Activated CD4-positive, alpha-beta T cell treated with anti-CD3 and anti-CD28 coated beads for 4 hours (primary cell): ENCODE measurements around the gene TUBG1.
"Not testable (repeated sequence)": the region's sequence is repeated elsewhere in the genome, so short reads cannot be mapped to it uniquely, and the experiment has no call there.

ENCODE experiments used
- DNase-seq, 2 donors: peaks; one replicate each; pipeline ENCODE4 v3.0.0-alpha.2; 2020

Gene TUBG1

GRCh38 chr17:42579794-42580551 lies 29.5 kb upstream of the TUBG1 start:
- DNase-seq: no peak

GRCh38 chr17:42581744-42582270 lies 27.7 kb upstream of the TUBG1 start:
- DNase-seq: no peak

- DNase-seq: no peak
Measured at GRCh38 chr17:42584880-42585279, 24.6 kb upstream of the TUBG1 start.

GRCh38 chr17:42585353-42585752 lies 24.1 kb upstream of the TUBG1 start:
- no peak for DNase-seq

- no peak for DNase-seq
Measured at GRCh38 chr17:42586514-42587230, 22.8 kb upstream of the TUBG1 start.

- DNase-seq: no peak
Measured at GRCh38 chr17:42590886-42591285, 18.6 kb upstream of the TUBG1 start.

GRCh38 chr17:42591411-42591810 lies 18.1 kb upstream of the TUBG1 start:
- DNase-seq: no peak

- no peak for DNase-seq
Measured at GRCh38 chr17:42596386-42596785, 13.1 kb upstream of the TUBG1 start.

GRCh38 chr17:42598905-42599304 lies 10.6 kb upstream of the TUBG1 start:
- no peak for DNase-seq

GRCh38 chr17:42603318-42603717 lies 6.2 kb upstream of the TUBG1 start:
- no peak for DNase-seq

GRCh38 chr17:42607769-42608168 lies 1.7 kb upstream of the TUBG1 start:
- DNase-seq: no peak

- no peak for DNase-seq
Measured at GRCh38 chr17:42608305-42609181, 940 bp upstream of the TUBG1 start.

- peak in 1 of 2 donors; percentile 15 for DNase-seq
Measured at GRCh38 chr17:42609814-42610801, 625 bp downstream of the TUBG1 start.

- DNase-seq: no peak
Measured at GRCh38 chr17:42612013-42612412, 2.5 kb downstream of the TUBG1 start.

- no peak for DNase-seq
Measured at GRCh38 chr17:42613699-42614295, 4.3 kb downstream of the TUBG1 start.

GRCh38 chr17:42617956-42618431 lies 8.5 kb downstream of the TUBG1 start:
- DNase-seq: no peak

GRCh38 chr17:42618442-42619150 lies 9.1 kb downstream of the TUBG1 start:
- no peak for DNase-seq

- DNase-seq: not testable (repeated sequence)
Measured at GRCh38 chr17:42621987-42622386, 12.5 kb downstream of the TUBG1 start.

- no peak for DNase-seq
Measured at GRCh38 chr17:42623271-42623670, 13.8 kb downstream of the TUBG1 start.

- DNase-seq: no peak
Measured at GRCh38 chr17:42623732-42624596, 14.5 kb downstream of the TUBG1 start.
